ENCODE results near the gene DERL3. TPM values are rescaled to one million over a fixed set of nuclear protein-coding genes. Genes with fewer than 3 reads are reported as not detected.

The DERL3 gene
- total RNA-seq, 8 experiments from 2014 or later = 0.54 to 9.5 (median 1.9) TPM

DNA sequence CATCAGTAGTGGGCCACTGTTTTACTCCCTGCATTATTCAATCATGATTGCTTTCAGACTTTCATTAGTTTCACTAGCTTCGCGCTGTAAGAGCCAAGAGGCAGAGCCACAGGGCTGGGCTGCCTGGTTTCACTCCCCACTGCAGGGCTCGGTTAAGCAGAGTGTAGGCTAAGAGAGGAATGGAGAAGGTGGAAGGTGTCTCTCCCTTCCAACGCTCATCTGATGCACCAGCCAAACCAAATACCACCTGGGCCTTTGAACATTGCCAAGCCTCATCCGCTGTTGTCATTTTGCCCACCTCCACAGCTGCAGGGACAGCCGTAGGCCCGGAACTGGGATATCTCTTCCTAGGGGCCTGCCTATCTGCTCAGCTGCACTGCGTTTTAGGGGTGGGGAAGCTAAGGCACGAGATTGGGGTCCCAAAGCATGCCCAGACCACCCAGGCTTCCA, 52.5 kb downstream of the DERL3 start:
- Histone ChIP-seq H3K4me1 (replicated peaks in 1 of 2) (peaks cover 25 to 26% of the 10 kb centered on the region in 2 donors), H3K4me3 (peak overlapping the region; percentile 75 to 100 (median 99)), H3K27ac (peak overlapping the region; percentile 100)
- in situ Hi-C loops (cut with MboI; ENCODE audit: low pct_unique_long_range_greater_than_20kb in 2 of 9, low sequenced_read_pairs in 9 of 9, unreplicated experiment in 9 of 9) = no loop called here
- 0 to 97% (median 79%) methylated on average over 1 to 6 of the region's 9 CpGs; no CpG with 5 or more reads in 2 of the 10 experiments for WGBS, 10 experiments
- ATAC-seq (replicated peaks in 6 of 8) = peak in 1 of 8 experiments; percentile 5

Other genes with a start within 250 kb of the DERL3 start
- gene DRICH1, start 206.7 kb downstream of the DERL3 start, total RNA-seq = under 1 TPM in 5 of 8 experiments, not detected in 3; 0.11 to 0.94 (median 0.36) TPM
- 1 to 10 TPM in 2 of 8 experiments, under 1 TPM in 6; 0.33 to 2.1 (median 0.43) TPM for gene RGL4, start 148.0 kb downstream of the DERL3 start, total RNA-seq
- gene ZNF70, start 87.9 kb downstream of the DERL3 start, total RNA-seq = 10 to 100 TPM in 2 of 8 experiments, 1 to 10 TPM in 6; 5.7 to 11.1 (median 7.8) TPM
- 1 to 10 TPM in 3 of 8 experiments, under 1 TPM in 3, not detected in 2; 0.71 to 1.7 (median 1.1) TPM for gene VPREB3, start 84.6 kb downstream of the DERL3 start, total RNA-seq
- gene C22orf15, start 76.0 kb downstream of the DERL3 start, total RNA-seq = 1 to 10 TPM in 6 of 8 experiments, under 1 TPM in 2; 0.15 to 5.1 (median 1.6) TPM
- gene CHCHD10, start 71.0 kb downstream of the DERL3 start, total RNA-seq = 100 to 1,000 TPM in 2 of 8 experiments, 10 to 100 TPM in 6; 35.7 to 201 (median 54.1) TPM
- gene MMP11, start 66.2 kb downstream of the DERL3 start, total RNA-seq = 10 to 100 TPM in 3 of 8 experiments, 1 to 10 TPM in 5; 1.4 to 35.0 (median 8.2) TPM
- 100 to 1,000 TPM in 4 of 8 experiments, 10 to 100 TPM in 4; 58.9 to 177 (median 101) TPM for gene SMARCB1, start 52.0 kb downstream of the DERL3 start, total RNA-seq
- 10 to 100 TPM; 17.7 to 25.6 (median 22.3) TPM for gene SLC2A11, start 18.9 kb upstream of the DERL3 start, total RNA-seq
- gene MIF, start 55.4 kb upstream of the DERL3 start, total RNA-seq = 100 to 1,000 TPM; 658 to 944 (median 839) TPM
- 10 to 100 TPM in 1 of 8 experiments, 1 to 10 TPM in 3, under 1 TPM in 1, not detected in 3; 0.36 to 19.5 (median 3.3) TPM for gene GSTT2B, start 122.2 kb upstream of the DERL3 start, total RNA-seq
- 10 to 100 TPM in 1 of 8 experiments, 1 to 10 TPM in 7; 1.7 to 10.5 (median 2.7) TPM for gene DDTL, start 127.9 kb upstream of the DERL3 start, total RNA-seq
- gene DDT, start 135.4 kb upstream of the DERL3 start, total RNA-seq = 100 to 1,000 TPM in 7 of 8 experiments, 10 to 100 TPM in 1; 86.6 to 218 (median 126) TPM
- gene GSTT2, start 141.1 kb upstream of the DERL3 start, total RNA-seq = 1 to 10 TPM in 1 of 8 experiments, not detected in 7; 4.3 TPM
- under 1 TPM in 2 of 8 experiments, not detected in 6; 0.05 to 0.62 TPM for gene GSTT4, start 166.4 kb upstream of the DERL3 start, total RNA-seq
- gene CABIN1, start 172.3 kb upstream of the DERL3 start, total RNA-seq = 10 to 100 TPM; 23.0 to 64.0 (median 43.3) TPM

Measured in motor neuron (in vitro differentiated cells).